NCI-H1105 treated with DMSO at 0.1 percent for 48 hours (cell line): ENCODE results near the gene MRPS7.

Source experiments
- DNase-seq: peaks from one replicate; lab custom pipeline; 2025; lab: John Stamatoyannopoulos, UW

MRPS7 gene

DNA sequence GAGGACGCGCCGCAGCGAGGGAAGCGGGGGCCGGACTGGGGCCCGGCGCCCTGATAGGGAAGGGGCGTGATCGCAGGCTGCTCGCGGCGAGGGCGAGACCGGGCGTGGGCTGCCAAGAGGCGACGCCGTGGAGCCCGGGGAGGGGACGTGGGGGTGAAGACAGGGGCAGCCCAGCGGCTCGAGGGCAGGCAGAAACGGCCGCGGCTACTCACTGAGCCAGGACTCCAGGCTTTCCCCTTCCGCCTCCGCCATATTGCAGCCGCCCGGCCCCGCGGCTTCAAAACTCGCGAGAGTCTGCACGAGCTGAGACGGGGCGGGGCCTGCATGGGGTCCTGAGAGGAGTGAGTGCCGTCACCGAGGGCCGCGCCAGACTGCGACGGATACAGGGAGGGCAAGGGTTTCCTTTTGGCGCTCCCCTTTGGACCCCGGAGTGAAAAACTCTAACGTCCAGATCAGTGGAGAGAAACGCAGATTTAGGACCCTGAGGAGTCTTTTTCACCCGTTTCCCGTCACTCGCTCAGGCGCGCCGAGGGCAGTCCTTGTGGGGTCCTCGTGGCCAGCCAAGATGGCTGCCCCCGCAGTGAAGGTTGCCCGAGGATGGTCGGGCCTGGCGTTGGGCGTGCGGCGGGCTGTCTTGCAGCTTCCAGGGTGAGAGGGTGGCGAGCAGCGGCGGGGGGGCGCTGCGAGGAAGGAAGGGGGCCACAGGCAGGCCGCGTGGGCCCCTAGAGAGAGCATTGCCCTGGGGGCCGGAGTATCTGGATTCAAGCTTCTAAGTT, at the start of gene MRPS7, which contains the start of gene GGA3:
TSS of gene MRPS7 (plus strand) at position 544 of the 776 bp plus-strand sequence. CDS start at position 566, 22 bp downstream.
TSS of gene GGA3 (minus strand) at position 271 of the 776 bp plus-strand sequence. CDS start at position 252, 19 bp downstream.
- peak; percentile 81 for DNase-seq

DNA sequence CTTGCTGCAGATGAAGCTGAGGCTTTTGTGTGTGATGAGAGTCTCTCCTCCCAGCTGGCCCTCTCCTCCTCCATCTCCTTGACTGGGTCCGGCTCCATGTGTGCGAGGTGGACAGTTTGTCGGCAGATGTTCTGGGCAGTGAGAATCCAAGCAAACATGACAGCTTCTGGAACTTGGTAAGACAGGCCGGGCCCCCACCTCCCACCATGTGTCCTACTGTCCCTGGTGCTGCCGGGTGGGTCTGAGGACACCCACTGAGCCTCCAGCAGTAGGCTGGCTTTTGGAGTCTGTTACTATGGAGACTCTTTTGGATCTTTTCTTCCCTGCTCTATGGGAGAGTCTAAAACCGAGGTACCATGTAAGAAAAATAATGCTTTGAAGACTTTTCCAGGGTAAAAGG, 43.5 kb upstream of the MRPS7 start:
- DNase-seq = no peak

DNA sequence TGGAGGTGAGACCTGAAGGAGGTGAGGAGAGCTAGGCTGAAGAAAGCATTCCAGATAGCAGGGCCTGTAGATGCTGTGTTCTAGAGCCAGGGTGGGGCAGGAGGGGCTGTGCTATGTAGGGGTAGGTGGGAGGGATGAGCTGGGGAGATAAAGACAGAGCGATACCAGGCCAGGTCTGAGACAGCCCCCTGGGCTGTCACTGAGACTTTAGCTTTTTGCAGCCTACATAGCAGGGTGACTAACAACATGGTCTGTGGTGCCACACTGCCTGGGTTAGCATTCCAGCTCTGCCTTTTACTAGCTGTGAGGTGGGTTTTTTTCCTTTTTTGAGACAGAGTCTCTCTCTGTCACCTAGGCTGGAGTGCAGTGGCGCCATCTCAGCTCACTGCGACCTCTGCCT, 41.9 kb upstream of the MRPS7 start:
- no peak for DNase-seq

DNA sequence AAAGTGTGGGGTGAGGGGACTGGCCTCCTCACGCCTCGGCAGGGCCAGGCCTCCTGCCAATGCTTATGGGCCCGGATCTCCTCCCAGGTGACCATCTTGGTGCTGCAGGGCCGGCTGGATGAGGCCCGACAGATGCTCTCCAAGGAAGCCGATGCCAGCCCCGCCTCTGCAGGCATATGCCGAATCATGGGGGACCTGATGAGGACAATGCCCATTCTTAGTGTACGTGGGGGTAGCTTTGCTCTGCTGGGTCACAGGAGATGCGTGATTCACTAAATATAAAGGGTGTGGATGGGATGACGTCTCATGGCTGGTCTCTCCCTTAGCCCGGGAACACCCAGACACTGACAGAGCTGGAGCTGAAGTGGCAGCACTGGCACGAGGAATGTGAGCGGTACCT, 36.7 kb upstream of the MRPS7 start:
- DNase-seq = no peak

DNA sequence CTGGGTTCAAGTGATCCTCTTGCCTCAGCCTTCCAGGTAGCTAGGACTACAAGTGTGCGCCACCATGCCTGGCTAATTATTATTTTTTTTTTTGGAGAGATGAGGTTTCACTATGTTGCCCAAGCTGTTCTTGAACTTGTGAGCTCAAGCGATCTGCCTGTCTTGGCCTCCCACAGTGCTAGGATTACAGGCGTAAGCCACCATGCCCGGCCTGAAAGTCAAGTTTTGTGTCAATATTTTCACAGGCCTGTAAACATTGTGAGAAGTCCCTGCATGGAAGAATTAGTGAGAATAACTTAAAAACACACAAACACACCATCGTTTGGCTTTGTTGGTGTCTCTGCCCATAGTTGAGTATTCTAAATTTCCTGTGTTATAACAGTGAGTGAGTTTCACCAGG, 34.0 kb upstream of the MRPS7 start:
- no peak for DNase-seq

DNA sequence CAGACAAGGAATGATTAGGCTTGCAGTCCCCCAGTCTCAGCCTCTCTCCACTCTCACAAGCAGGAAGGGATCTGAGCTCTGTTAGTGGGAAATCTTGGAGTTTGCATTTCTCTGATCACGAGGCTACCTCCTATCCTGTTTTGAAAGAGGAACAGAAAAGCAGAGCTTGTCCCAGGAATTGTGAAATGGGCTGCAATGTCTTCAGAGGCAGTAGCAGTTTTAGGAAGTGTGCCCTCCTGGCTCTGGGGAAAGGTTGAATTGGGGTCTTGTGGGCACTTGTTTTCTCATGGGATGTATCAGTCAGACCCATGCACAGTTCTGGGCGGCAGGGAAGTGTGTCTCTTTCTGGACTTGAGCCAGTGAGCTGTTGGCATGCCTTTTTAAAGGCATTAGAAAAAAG, 33.4 kb upstream of the MRPS7 start:
- no peak for DNase-seq

DNA sequence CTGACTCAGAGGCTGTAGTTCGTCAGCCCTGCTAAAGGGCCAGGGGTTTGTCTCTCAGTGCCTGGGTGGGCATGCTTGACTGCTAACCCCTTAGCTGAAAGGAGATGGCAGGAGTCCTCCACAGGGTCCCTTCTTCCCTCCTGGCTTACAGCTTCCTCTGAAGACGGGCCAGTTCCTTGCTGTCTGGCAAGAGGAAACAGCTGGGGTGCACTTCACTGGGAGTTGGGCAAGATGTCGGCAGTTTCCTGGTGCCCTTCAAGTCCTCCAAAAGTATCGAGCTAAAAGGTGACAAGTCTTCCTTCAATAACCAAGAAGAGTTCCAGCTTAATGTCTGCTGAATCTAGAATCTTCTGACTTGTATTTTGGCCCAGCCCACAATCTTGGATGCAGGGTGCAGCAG, 32.8 kb upstream of the MRPS7 start:
- no peak for DNase-seq

DNA sequence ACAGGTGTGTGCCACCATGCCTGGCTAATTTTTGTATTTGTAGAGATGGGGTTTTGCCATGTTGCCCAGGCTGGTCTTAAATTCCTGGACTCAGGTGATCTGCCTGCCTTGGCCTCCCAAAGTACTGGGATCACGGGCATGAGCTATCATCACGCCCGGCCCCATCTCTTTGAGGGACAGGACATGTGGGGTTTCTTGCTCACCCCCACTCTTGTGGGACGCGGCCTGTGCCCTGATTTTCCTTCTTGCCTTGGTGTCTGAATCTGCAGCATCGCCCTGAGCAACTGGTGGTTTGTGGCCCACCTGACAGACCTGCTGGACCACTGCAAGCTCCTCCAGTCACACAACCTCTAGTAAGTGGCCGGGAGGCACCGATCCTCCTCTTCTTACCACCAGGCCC, 30.6 kb upstream of the MRPS7 start:
- DNase-seq = no peak

DNA sequence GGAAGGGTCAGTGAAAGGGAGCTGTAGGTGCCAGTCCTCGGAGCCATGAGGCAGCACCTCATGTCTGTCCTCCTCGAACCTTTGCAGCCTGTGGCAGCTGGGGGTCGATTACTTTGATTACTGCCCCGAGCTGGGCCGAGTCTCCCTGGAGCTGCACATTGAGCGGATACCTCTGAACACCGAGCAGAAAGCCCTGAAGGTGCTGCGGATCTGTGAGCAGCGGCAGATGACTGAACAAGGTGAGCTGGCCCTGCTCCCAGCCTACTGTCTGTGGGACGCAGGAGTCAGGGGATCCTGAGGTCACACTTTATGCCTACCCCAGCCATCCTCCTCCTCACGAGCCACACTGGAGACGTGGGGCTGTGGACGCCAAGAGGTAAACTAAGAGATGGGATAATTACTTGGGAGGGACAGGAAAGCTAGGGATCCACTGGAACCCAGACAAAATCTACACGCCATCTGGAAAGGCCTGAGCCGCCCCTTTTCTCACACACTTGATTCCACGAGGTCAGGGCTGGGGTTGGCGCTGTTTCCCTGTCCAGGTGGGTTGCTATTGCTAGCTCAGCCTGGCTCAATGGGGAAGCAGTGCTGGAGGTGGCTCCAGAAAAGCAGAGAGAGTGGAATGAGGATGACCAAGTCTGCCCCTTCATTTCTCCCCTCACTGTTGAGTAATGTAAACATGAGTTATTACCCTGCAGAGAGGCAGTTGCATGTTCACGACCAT, 29.8 kb upstream of the MRPS7 start:
- DNase-seq = no peak

DNA sequence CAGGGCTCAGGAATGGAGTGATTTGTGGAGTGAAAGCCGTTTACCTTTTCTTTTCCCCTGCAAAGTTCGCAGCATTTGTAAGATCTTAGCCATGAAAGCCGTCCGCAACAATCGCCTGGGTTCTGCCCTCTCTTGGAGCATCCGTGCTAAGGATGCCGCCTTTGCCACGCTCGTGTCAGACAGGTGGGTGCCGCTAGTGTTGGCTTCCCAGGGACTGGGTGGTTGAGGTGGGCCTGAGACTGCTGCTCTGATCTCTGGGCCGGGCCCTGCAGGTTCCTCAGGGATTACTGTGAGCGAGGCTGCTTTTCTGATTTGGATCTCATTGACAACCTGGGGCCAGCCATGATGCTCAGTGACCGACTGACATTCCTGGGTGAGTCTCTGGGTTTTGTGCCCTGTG, 28.9 kb upstream of the MRPS7 start:
- DNase-seq = no peak

DNA sequence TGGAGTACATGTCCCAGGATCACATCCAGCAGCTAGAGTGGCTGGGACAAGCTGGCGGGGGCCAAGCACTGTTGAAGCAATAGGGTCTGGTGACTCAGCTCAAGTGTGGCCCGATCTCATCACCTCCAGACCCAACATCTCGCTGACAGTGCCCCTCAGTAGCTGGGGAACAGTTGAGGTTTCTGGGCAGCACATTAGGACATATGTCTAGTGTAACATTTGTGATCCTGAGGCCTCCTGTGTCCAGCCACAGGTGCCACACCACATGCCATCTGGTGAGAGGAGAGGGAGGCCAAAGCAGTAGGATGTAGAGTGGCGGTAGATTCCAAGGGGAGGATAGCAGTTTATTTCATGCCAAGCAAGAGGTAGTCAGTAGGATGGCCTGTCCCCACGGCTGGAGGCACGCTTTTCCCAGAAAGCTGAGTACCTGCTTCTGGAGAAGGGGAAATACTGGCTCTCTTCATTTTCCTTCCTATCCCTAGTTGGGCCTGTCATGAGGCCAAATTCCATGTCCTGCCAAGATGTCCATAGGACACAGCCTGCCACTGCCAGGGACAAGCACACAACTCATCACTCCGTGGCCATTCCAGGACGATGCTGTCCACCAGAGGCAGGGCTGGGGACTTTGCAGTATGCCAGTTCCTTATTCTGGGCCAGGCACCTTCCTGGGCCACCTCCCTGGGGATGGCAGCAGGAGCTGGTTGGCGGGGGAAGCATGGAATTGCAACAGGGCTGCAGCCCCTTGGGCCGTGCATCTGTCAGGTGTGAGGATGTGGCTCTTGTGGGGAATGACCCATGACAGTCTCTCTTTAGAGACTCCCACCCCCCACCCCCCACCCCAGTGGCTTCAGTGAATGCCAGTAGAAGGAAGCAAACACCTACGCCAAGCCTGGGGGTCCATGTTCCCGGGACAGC, 24.3 kb upstream of the MRPS7 start:
- DNase-seq = no peak

DNA sequence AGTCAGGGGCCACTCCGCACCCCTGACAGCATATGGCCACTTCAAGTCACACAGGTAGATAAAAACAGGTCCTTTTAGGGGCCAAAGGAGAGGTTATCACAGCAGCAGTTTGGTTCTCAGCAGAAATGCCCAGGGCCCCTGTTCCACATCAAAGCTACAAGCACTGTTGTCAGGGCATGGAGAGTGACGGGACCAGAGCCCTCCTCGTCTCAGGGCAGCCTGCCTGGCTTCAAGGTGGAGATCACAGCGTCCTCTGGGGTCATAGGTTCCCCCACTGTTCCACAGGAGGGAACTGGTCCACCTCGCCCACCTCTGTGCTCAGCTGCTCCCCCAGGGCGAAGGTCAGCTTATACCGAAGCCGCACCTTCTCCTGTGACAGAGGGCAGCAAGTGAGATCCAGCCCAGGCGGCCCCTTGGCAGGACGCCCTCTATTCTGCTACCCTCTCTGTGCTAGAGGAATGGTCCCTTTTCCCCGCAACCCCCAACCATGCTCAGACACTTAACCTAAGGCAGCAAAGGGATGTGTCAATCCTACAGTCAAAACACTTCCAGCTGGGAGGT, 23.6 kb upstream of the MRPS7 start:
- no peak for DNase-seq

DNA sequence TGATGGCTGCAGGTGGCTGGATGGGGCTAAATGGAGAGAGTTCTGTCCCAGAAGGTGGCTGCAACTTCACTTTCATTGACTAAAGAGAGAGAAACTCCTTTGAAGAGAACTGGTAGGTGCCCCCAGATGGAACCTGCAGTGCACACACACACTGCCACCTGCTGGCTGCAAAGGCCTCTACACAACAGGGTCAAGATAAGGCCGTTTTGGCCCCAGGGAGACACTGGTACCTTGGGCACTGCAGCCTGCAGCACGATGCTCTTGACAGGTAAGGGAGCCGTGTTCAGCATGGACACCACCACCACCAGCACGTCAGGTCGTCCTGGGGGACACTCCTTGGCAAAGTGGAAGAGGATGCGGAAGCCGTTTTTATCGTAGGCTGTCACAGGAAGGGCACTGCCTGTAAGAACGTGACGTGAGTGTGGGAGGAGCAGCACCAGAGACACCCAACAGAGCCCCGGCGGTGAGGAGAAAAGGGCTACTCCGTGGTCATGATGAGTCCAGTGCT, 22.9 kb upstream of the MRPS7 start:
- DNase-seq = peak; percentile 45

DNA sequence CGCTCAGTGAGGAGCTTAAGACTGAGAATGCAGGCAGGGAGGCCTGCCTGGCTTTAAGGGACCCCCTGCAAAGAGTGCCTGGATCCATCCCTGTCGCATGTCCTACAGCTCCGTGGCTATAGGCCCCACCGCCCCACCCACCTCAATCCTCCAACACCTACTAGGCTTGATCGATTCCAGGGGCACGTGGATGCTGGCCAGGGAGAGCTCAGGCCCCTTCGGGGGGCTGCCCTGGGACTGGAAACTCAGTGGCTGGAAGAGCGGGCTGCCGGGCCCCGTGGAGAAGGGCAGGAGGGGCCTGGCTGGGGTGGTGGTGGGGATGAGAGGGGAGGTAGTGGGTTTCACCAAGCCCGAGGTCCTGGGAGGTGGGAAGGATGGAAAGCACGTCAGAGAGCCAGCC, 22.5 kb upstream of the MRPS7 start:
- DNase-seq = no peak

DNA sequence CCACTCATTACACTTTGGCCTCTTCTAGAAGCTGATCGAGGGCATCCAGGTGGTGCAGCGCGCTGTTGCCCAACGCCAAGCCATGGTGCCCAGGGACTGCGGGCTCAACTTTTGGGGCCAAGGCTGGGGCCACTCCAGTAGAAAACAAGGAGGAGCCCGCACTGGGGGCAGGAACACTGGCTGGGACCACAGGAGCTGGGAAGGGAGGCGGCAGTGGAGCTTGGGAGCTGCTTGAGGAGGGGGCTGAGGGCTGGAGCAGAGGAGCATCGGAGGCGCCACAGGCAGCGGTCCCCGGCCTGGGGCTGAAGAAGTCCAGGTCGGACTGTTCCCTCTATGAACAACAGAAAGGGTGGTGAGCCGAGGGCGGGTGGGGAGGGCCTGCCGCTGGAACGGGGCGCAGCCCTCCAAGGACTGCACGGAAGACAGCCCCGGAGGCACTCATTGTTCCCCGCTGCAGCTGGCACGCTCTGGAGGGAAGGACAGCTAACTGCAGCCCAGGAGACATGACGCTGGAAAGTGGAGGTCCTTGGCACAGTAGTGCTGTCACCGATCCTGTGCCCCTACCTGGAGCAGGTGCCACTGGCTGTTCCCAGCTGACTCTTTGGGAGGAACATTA, 21.8 kb upstream of the MRPS7 start:
- DNase-seq = no peak

DNA sequence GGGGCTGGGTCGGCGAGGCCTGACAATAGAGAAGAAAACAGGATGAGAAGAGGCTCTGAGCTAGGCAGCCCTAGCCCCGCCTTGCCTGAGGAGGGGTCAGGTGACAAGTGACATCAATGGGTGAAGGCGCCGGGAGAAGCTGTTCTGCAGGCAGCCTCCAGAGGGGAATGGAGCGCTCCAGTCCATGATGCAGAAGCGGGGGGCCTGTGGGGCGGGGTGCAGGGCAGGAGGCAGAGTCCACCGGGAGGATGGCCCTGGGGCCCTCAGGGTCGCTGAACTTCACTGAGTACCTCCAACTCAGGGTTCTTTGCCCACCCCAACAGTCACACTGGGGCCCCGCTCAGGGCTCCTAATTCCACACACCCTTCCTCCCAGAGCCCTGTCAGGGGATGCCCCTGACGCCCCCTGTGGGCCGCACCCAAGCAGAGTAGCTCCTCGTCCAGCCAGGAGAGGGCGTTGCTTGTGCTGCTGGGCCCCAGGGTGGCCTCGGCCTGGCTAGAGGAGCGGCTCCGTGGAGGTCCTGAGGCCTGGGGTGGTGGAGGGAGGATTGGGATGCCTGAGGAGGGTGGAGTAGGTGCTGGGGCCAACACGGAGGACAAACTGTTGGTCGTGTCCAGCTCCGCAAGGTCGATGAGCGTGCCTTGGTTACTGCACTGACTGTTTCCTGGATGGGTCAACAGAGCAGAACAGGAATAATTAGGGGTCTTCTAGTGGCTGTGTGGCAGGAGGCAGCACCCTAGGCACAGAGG, 21.1 kb upstream of the MRPS7 start:
- DNase-seq = peak; percentile 89

DNA sequence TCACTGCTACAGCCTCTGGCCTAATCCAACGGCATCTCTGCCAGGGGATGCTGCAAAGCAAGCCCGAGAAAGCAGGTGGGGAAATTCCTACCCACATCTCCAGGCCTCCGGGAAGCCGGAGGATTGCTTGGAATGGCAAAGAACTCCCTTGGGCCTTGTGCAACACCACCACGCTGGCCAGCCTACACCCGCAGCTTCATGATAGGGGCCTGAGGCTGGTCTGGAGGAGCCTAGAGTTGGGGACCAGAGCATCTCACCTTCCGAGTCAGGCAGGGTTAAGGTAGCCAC, 20.6 kb upstream of the MRPS7 start:
- no peak for DNase-seq

DNA sequence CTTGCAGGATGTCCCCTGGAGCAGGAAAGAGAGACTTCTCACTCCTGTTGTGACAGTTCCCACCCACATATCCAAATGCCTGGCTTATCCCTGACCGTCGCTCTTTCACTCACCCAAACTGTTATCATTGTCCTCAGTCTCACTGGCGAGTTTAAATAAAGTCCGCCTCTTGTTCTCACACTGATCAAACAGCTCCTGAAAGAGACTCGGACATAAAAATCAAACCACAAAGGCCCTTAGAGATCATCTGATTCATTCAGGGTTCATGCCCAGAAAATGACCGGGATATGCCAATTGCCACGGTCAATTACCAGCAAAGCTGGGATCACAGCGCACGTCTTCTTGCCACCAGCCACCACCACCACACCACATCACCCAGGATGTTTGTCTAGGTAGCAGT, 20.2 kb upstream of the MRPS7 start:
- no peak for DNase-seq

DNA sequence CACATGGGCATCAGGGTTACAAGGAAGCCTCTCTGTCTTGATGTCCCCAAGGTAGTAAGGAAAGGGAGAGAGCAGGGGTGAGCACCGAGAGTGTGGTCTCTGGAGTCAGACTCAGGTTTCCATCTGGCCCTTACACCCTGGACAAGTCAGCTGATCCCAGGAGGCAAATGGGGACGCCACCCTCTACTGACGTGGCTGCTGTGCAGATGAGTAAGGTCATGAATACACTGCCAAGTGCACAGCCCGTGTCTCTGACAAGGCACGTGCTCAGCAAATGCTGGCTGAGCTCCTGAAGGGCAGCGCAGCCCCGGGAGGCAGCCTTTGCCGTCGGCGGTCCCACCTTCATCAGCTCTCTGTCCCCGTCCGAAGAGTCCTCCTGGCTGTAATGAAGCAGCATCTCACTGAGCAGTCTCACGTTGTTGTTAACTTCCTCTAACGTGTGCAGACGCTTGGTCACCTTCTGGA, 19.7 kb upstream of the MRPS7 start:
- no peak for DNase-seq

DNA sequence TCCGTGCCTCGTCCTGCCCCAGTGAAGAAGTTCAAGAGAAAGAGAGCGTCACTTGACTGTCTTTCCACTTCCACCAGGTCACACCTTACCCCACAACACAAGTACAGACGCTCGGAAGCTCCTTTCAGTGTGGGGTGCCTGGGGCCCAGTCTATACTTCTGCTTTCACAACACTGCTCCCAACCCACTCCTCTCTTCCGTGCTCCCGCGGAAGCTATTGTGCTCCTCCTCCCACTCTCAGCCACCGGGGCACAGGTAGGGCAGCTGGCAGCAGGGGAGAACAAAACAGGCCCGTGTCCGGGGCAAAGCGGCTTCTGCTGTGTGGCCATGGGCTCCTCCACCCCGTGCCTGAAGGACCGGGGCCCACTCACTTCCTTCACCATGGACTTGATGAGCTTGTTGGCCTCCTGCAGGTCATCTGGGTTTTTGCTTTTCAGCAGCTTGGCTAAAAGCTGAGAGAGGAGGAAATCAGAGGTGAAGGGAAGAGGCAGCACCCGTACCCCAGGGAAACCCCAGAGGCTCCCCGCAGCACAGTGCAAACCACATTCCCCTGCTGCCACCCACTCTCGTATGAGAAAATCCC, 19.1 kb upstream of the MRPS7 start:
- no peak for DNase-seq
